Sigmoid colon (tissue), 7 donors: ENCODE measurements around the gene LTB4R. TPM values are rescaled to one million over a fixed set of nuclear protein-coding genes. Genes with fewer than 3 reads are reported as not detected.

Experiments used
- DNase-seq: peaks from one replicate; pipeline ENCODE4 v3.0.0-alpha.2; 2019
- H3K27ac ChIP-seq, 4 donors: fragments of 200-600 bp; sonication (generic); one replicate each; pipeline ENCODE4 v1.5.1; 2016 to 2019; ENCODE audit warnings: mild to moderate bottlenecking in 1 of 4
- H3K27me3 ChIP-seq, 3 donors: fragments of 200-600 bp; sonication (generic); one replicate each; pipeline ENCODE4 v1.5.1; 2019; ENCODE audit warnings: mild to moderate bottlenecking in 1 of 3
- H3K36me3 ChIP-seq, 4 donors: fragments of 200-600 bp; sonication (generic); one replicate each; pipeline ENCODE4 v1.5.1; 2016 to 2019
- H3K4me1 ChIP-seq, 4 donors: fragments of 200-600 bp; sonication (generic); one replicate each; pipeline ENCODE4 v1.5.1; 2017 to 2019
- H3K4me3 ChIP-seq, 4 donors: fragments of 200-600 bp; sonication (generic); one replicate each; pipeline ENCODE4 v1.5.1; 2017 to 2019; ENCODE audit warnings: mild to moderate bottlenecking in 2 of 4, moderate library complexity in 1 of 4
- H3K9me3 ChIP-seq, 4 donors: fragments of 200-600 bp in 3 of 4; sonication (generic) in 3 of 4; one replicate each; pipeline versions ENCODE4 v1.5.1 to v1.6.1; 2013 to 2019
- EP300 ChIP-seq, 4 donors: sonication (generic); formaldehyde crosslinking; IDR thresholded peaks; one replicate each; pipeline ENCODE4 v1.6.1; 2017; ENCODE audit warnings: antibody characterized with exemption in 4 of 4
- POLR2A ChIP-seq, 2 donors: fragments of 450-650 bp; IDR thresholded peaks; one replicate each; pipeline ENCODE4 v1.6.1; 2016; ENCODE audit warnings: antibody characterized with exemption in 2 of 2, mild to moderate bottlenecking in 2 of 2, moderate library complexity in 2 of 2
- POLR2AphosphoS5 ChIP-seq, 4 donors: sonication (generic); formaldehyde crosslinking; IDR thresholded peaks; one replicate each; pipeline ENCODE4 v1.6.1; 2017; ENCODE audit warnings: antibody characterized with exemption in 4 of 4
- WGBS, 2 donors: extraction: QIAGEN DNeasy Blood & Tissue Kit; methylation state at CpG; one replicate each; pipeline ENCODE4 v1.1.7; 2013; 5-methylcytosine and 5-hydroxymethylcytosine counted together
- intact Hi-C: fragments of 100-400 bp; cut with DNase I; formaldehyde crosslinking; loops from one replicate; pipeline ENCODE4 v1.15.1; 2023
- polyA plus RNA-seq, 3 donors: library from polyadenylated mRNA; stranded (reverse); fragments of 200-250 nt; gene quantifications; one replicate each; pipeline ENCODE4 v1.2.3, GENCODE V29; 2013
- total RNA-seq, 4 donors: library from RNA; depleted of rRNA; stranded (reverse); fragments of >200 nt; gene quantifications; one replicate each; pipeline ENCODE4 v1.1.0, GENCODE V29; 2016
- TF ChIP-seq, protein P1 (sequence below), 4 experiments: fragments of 450-650 bp in 3 of 4; fragments of 200-600 bp in 1 of 4; IDR thresholded peaks; one replicate each; pipeline ENCODE4 v1.5.1; 2016 to 2019; ENCODE audit warnings: antibody characterized with exemption in 4 of 4, mild to moderate bottlenecking in 3 of 4, moderate library complexity in 2 of 4
- donor health status: healthy with polysubstance abuse.
- donor health status: Bipolar disorder and iron deficiency.
- donor health status: healthy.

Gene LTB4R
- total and polyA plus RNA-seq, 7 donors = 0.60 to 9.8 (median 2.1) TPM

DNA sequence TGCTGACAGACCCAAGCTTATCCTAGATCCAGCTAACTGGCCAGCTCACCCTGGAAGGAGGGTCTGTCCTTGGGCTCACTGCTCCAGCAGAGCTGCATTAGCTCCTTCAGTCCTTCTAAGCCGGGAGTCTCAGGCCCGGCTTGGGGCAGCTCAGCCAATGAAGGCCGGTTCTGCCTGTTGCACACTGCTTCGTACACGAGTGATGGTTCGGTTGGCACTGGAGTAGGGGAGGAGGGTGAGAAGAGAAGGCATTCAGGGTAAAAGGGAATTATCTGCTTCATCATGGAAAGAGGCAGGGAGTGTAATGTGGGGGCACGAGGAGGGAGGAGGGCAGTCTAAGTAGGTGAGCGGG, 26.5 kb downstream of the LTB4R start:
- intact Hi-C loops = loop anchor here (10.0 kb wide), 1 partner anchor 337 kb away; no protein-coding TSS in a partner anchor
- Histone ChIP-seq H3K4me1 (peaks cover 0 to 27% (median 21%) of the 10 kb centered on the region in 4 donors), H3K27me3 (peaks cover 8 to 59% (median 50%) of the 10 kb centered on the region in 3 donors)

DNA sequence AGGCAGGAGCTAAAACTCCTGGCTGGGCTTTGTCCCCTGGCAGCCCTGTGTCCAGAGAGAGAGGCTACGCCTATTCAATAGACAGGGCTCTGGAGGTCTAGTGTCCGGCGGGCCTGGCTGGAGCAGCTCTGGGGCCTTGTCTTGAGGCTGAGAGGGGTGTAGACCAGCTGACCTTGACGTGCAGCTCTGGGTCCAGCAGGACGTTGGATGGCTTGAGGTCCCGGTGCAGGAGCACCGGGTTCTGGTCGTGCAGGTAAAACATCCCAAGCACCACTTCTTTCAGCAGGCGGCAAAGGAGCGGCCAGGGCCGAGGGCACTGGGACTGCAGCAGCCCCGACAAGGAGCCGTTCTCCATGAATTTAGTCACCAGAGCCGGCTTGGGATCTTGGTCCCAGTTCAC, 27.5 kb downstream of the LTB4R start:
- no peak overlapping the region for H3K27ac ChIP-seq
- H3K4me1 ChIP-seq = peaks cover 0 to 18% (median 12%) of the 10 kb centered on the region in 4 donors
- DNase-seq = no peak
- H3K27me3 ChIP-seq = peaks cover 8 to 48% (median 42%) of the 10 kb centered on the region in 3 donors
- no peaks in the 10 kb centered on the region for H3K9me3 ChIP-seq
- H3K36me3 ChIP-seq = no peaks in the 10 kb centered on the region
- no peak for TF ChIP-seq POLR2AphosphoS5 (IDR thresholded peaks at IDR 0.05)
- no peak for TF ChIP-seq POLR2A (IDR thresholded peaks at IDR 0.05)
- TF ChIP-seq EP300 (IDR thresholded peaks at IDR 0.05) = no peak
- peak overlapping the region in 3 of 4 donors; percentile 38 to 40 (median 40) for H3K4me3 ChIP-seq
- intact Hi-C loops = loop anchor here (10.0 kb wide), 1 partner anchor 336 kb away; no protein-coding TSS in a partner anchor
- WGBS, 2 donors = 80 to 85% methylated on average over 14 of the region's 14 CpGs

More for the DNA sequence above, 26.5 kb downstream of the LTB4R start:
- H3K4me3 ChIP-seq = no peak overlapping the region
- no peaks in the 10 kb centered on the region for H3K36me3 ChIP-seq
- H3K9me3 ChIP-seq = no peaks in the 10 kb centered on the region
- no peak for DNase-seq
- WGBS, 2 donors = 95 to 96% methylated on average over 8 of the region's 8 CpGs
- no peak overlapping the region for H3K27ac ChIP-seq
- no peak for TF ChIP-seq POLR2AphosphoS5 (IDR thresholded peaks at IDR 0.05)
- TF ChIP-seq EP300 (IDR thresholded peaks at IDR 0.05) = no peak
- TF ChIP-seq, protein P1, sequence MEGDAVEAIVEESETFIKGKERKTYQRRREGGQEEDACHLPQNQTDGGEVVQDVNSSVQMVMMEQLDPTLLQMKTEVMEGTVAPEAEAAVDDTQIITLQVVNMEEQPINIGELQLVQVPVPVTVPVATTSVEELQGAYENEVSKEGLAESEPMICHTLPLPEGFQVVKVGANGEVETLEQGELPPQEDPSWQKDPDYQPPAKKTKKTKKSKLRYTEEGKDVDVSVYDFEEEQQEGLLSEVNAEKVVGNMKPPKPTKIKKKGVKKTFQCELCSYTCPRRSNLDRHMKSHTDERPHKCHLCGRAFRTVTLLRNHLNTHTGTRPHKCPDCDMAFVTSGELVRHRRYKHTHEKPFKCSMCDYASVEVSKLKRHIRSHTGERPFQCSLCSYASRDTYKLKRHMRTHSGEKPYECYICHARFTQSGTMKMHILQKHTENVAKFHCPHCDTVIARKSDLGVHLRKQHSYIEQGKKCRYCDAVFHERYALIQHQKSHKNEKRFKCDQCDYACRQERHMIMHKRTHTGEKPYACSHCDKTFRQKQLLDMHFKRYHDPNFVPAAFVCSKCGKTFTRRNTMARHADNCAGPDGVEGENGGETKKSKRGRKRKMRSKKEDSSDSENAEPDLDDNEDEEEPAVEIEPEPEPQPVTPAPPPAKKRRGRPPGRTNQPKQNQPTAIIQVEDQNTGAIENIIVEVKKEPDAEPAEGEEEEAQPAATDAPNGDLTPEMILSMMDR (IDR thresholded peaks at IDR 0.05) = no peak
- no peak for TF ChIP-seq POLR2A (IDR thresholded peaks at IDR 0.05)

DNA sequence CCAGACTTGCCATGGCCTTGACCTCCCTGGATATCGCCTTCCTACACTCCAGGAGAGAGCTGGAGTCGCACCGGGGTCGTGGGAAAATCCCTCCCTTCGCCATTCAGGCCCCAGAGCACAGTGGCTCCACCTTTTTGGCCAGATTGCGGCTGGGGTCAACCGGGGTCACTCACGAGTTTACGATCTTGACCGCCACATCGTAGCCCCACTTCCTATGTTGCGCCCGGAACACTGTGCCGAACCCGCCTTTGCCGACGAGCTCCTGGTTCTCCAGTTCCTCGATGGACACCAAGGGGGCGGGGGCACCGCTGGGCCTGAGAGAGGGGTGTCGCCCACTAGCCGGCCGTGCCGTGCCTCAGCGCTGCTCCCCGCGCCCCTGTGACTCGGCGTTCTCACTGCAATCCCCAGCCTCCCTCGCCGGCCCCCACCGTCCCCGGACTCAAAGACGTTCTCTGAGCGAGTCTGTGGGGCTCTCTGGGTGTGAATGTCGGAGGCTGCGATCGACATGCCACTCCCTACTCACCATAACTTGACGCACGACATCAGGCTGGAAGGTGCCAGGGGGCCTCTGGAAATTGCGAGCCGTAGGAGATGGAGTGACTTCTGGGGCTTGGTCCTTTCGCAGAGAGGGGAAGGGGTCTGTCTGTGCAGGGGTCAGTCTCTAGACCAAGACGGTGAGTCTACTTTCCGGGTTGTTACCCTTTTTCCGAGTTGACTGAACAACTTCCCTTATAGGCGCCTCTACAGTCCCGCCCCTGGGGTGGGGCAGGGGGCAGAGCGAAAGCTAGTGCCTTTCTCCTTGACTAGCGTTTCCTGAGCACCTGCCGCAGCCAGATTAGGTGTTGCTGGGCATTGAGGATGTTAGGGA, 28.2 kb downstream of the LTB4R start, which contains the start of gene RIPK3:
Gene RIPK3 (minus strand): TSS at position 708 of the 868 bp plus-strand sequence. CDS start 165 bp downstream, at position 543.
- WGBS, 2 donors = 3 to 7% methylated on average over 51 of the region's 51 CpGs
- peak within 1 kb of the TSS in 3 of 4 donors; percentile 38 to 40 (median 40) for H3K4me3 ChIP-seq
- no peaks in the 10 kb centered on the region for H3K36me3 ChIP-seq
- TF ChIP-seq EP300 (IDR thresholded peaks at IDR 0.05) = no peak
- peak in 1 of 2 donors; percentile 35 for TF ChIP-seq POLR2A (IDR thresholded peaks at IDR 0.05)
- no peak for DNase-seq
- peak within 1 kb of the TSS in 3 of 4 donors; percentile 25 to 64 (median 49) for H3K27ac ChIP-seq
- intact Hi-C loops = loop anchor here (10.0 kb wide), 1 partner anchor 335 kb away; no protein-coding TSS in a partner anchor
- H3K27me3 ChIP-seq = peaks cover 5 to 42% (median 36%) of the 10 kb centered on the region in 3 donors
- no peaks in the 10 kb centered on the region for H3K9me3 ChIP-seq
- peaks cover 0 to 11% (median 7%) of the 10 kb centered on the region in 4 donors for H3K4me1 ChIP-seq

DNA sequence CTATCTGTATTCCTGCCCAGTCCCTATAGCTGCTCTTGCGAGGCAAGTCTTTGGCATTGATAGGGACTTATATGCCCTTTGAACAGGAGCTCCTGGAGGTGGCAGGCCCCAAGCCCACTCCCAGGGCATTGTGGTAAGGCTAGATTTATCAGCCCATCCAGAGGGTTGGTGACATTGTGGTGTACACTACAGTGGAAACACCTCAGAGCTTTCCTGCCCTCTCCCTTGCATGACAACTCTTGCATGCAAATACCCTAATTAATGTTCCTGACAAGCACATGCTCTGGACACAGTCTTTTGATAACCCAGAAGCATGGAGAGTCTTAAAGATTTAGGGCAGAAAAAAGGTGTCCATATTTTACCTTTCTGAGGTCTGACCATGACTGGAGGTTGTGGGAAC, 29.3 kb downstream of the LTB4R start:
- TF ChIP-seq POLR2A (IDR thresholded peaks at IDR 0.05) = no peak
- TF ChIP-seq, protein P1 (IDR thresholded peaks at IDR 0.05) = no peak
- no peak for TF ChIP-seq EP300 (IDR thresholded peaks at IDR 0.05)
- TF ChIP-seq POLR2AphosphoS5 (IDR thresholded peaks at IDR 0.05) = no peak

DNA sequence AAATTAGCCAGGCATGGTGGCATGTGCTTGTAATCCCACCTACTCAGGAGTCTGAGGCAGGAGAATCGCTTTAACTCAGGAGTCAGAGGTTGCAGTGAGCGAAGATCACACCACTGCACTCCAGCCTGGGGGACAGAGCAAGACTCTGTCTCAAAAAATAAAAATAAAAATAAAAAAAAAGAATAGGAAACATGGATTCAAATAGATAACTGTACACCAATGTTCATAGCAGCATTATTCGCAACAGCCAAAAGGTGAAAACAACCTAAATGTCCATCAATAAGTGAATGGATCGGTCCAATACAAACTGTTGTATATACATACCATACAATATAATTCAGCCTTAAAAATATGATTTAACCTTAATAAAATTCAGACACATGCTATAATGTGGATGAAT, 31.6 kb downstream of the LTB4R start:
- no peak overlapping the region for H3K27ac ChIP-seq
- WGBS, 2 donors = 97% methylated on average over 4 of the region's 4 CpGs
- no peaks in the 10 kb centered on the region for H3K9me3 ChIP-seq
- intact Hi-C loops = no loop called here
- no peak overlapping the region for H3K4me3 ChIP-seq
- peaks cover 0 to 4% (median 0%) of the 10 kb centered on the region in 4 donors for H3K4me1 ChIP-seq
- TF ChIP-seq POLR2AphosphoS5 (IDR thresholded peaks at IDR 0.05) (no peak), EP300 (IDR thresholded peaks at IDR 0.05) (no peak), POLR2A (IDR thresholded peaks at IDR 0.05) (no peak)
- TF ChIP-seq, protein P1 (IDR thresholded peaks at IDR 0.05) = no peak
- DNase-seq = no peak
- H3K27me3 ChIP-seq = peaks cover 0 to 21% (median 6%) of the 10 kb centered on the region in 3 donors
- H3K36me3 ChIP-seq = no peaks in the 10 kb centered on the region

More for the DNA sequence above, 29.3 kb downstream of the LTB4R start:
- H3K9me3 ChIP-seq = no peaks in the 10 kb centered on the region
- peaks cover 0 to 34% (median 25%) of the 10 kb centered on the region in 3 donors for H3K27me3 ChIP-seq
- no peak overlapping the region for H3K4me3 ChIP-seq
- no peak overlapping the region for H3K27ac ChIP-seq
- no peaks in the 10 kb centered on the region for H3K36me3 ChIP-seq
- H3K4me1 ChIP-seq = peaks cover 0 to 4% (median 0%) of the 10 kb centered on the region in 4 donors
- 98% methylated on average over 1 of the region's 1 CpG for WGBS, 2 donors
- DNase-seq = no peak
- intact Hi-C loops = no loop called here
